Hepatocyte (in vitro differentiated cells): Measurements from ENCODE around the gene PLEKHA4. TPM values are rescaled to one million over a fixed set of nuclear protein-coding genes. Genes with fewer than 3 reads are reported as not detected.
A peak's percentile ranks its signal among the peaks of the same experiment; 100 is the strongest.
"Not testable (repeated sequence)": the region's sequence is repeated elsewhere in the genome, so short reads cannot be mapped to it uniquely, and the experiment has no call there.

ENCODE experiments used
- DNase-seq: peaks from one replicate; pipeline ENCODE4 v3.0.0-alpha.2; 2016; ENCODE audit warnings: low spot score
- H2AFZ ChIP-seq: fragments of 200-600 bp; sonication (generic); 2 replicates; pipeline ENCODE4 v1.6.0; 2016; ENCODE audit warnings: antibody characterized with exemption, mild to moderate bottlenecking
- H3K27ac ChIP-seq: fragments of 200-600 bp; sonication (generic); 2 replicates; pipeline ENCODE4 v1.5.1; 2016; ENCODE audit warnings: mild to moderate bottlenecking
- H3K27me3 ChIP-seq: fragments of 200-600 bp; sonication (generic); 2 replicates; pipeline ENCODE4 v1.6.1; 2016
- H3K36me3 ChIP-seq: fragments of 200-600 bp; sonication (generic); replicated peaks from 2 replicates; pipeline ENCODE4 v1.5.1; 2016; ENCODE audit warnings: low read depth; ENCODE audit not compliant: insufficient read depth
- H3K4me1 ChIP-seq: fragments of 200-600 bp; sonication (generic); 2 replicates; pipeline ENCODE4 v1.5.1; 2016; ENCODE audit warnings: mild to moderate bottlenecking, moderate library complexity; ENCODE audit not compliant: insufficient read depth
- H3K4me2 ChIP-seq: fragments of 200-600 bp; sonication (generic); 2 replicates; pipeline ENCODE4 v1.6.0; 2016
- H3K4me3 ChIP-seq: fragments of 200-600 bp; sonication (generic); 2 replicates; pipeline ENCODE4 v1.5.1; 2016; ENCODE audit warnings: mild to moderate bottlenecking
- H3K79me2 ChIP-seq: fragments of 200-600 bp; sonication (generic); 2 replicates; pipeline ENCODE4 v1.6.0; 2017; ENCODE audit warnings: mild to moderate bottlenecking
- H3K9me2 ChIP-seq: fragments of 200-600 bp; sonication (generic); replicated peaks from 2 replicates; pipeline ENCODE4 v1.6.0; 2017; ENCODE audit warnings: mild to moderate bottlenecking; ENCODE audit not compliant: insufficient read depth
- H3K9me3 ChIP-seq: fragments of 200-600 bp; sonication (generic); 2 replicates; pipeline ENCODE4 v1.5.1; 2016; ENCODE audit warnings: low read depth, mild to moderate bottlenecking
- H4K20me1 ChIP-seq: fragments of 200-600 bp; sonication (generic); 2 replicates; pipeline ENCODE4 v1.6.0; 2016; ENCODE audit warnings: mild to moderate bottlenecking; ENCODE audit not compliant: insufficient read depth, poor library complexity, severe bottlenecking
- EZH2 ChIP-seq: fragments of 200-600 bp; sonication (generic); IDR thresholded peaks from 2 replicates; pipeline ENCODE4 v1.6.1; 2016; ENCODE audit warnings: antibody characterized with exemption, mild to moderate bottlenecking, borderline replicate concordance
- EZH2phosphoT487 ChIP-seq: fragments of 200-600 bp; sonication (generic); IDR thresholded peaks from one replicate; pipeline ENCODE4 v1.6.1; 2018; ENCODE audit warnings: antibody characterized with exemption, mild to moderate bottlenecking, low read depth, moderate library complexity; ENCODE audit not compliant: unreplicated experiment, severe bottlenecking
- WGBS: methylation state at CpG from one replicate; pipeline ENCODE4 v1.1.6; 2016; ENCODE audit warnings: low lambda C conversion rate; ENCODE audit errors: missing lambda C conversion rate; 5-methylcytosine and 5-hydroxymethylcytosine counted together
- polyA plus RNA-seq: library from polyadenylated mRNA; unstranded; fragments of >200 nt; fragmentation: Nextera tagmentation; extraction: Ambion mirVana; gene quantifications from 2 replicates; pipeline ENCODE4 v1.2.1, GENCODE V29; 2016
- total RNA-seq: library from RNA; depleted of rRNA; stranded (reverse); fragments of >200 nt; gene quantifications from 2 replicates; pipeline ENCODE4 v1.2.3, GENCODE V29; 2014
- TF ChIP-seq, protein P1 (sequence below): fragments of 200-600 bp; sonication (generic); IDR thresholded peaks from 2 replicates; pipeline ENCODE4 v1.5.1; 2016; ENCODE audit warnings: antibody characterized with exemption, mild to moderate bottlenecking; ENCODE audit not compliant: poor library complexity

The PLEKHA4 gene
- total and polyA plus RNA-seq, 2 experiments from 2014 or later, result 7.3 to 15.1 TPM

GRCh38 chr19:48900477-48901406, 32.3 kb upstream of the PLEKHA4 start:
- no peak for DNase-seq
- H3K9me3 ChIP-seq, result no peaks in the 10 kb centered on the region
- 33% methylated on average over 21 of the region's 24 CpGs for WGBS
- H3K36me3 ChIP-seq, result no peaks in the 10 kb centered on the region
- H3K9me2 ChIP-seq, result no peaks in the 10 kb centered on the region
- peak overlapping the region; percentile 13 for H2AFZ ChIP-seq
- no peaks in the 10 kb centered on the region for H4K20me1 ChIP-seq
- peak overlapping the region; percentile 94 for H3K4me2 ChIP-seq
- H3K4me3 ChIP-seq, result peak overlapping the region; percentile 54
- peak overlapping the region; percentile 66 for H3K27ac ChIP-seq
- H3K27me3 ChIP-seq, result no peaks in the 10 kb centered on the region
- TF ChIP-seq, protein P1, sequence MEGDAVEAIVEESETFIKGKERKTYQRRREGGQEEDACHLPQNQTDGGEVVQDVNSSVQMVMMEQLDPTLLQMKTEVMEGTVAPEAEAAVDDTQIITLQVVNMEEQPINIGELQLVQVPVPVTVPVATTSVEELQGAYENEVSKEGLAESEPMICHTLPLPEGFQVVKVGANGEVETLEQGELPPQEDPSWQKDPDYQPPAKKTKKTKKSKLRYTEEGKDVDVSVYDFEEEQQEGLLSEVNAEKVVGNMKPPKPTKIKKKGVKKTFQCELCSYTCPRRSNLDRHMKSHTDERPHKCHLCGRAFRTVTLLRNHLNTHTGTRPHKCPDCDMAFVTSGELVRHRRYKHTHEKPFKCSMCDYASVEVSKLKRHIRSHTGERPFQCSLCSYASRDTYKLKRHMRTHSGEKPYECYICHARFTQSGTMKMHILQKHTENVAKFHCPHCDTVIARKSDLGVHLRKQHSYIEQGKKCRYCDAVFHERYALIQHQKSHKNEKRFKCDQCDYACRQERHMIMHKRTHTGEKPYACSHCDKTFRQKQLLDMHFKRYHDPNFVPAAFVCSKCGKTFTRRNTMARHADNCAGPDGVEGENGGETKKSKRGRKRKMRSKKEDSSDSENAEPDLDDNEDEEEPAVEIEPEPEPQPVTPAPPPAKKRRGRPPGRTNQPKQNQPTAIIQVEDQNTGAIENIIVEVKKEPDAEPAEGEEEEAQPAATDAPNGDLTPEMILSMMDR, result no peak
- no peak for TF ChIP-seq EZH2phosphoT487
- peaks cover 29% of the 10 kb centered on the region for H3K79me2 ChIP-seq
- peaks cover 13% of the 10 kb centered on the region for H3K4me1 ChIP-seq

- DNase-seq, result peak; percentile 99
- TF ChIP-seq EZH2, result no peak
- TF ChIP-seq, protein P1, result peak; percentile 19
- TF ChIP-seq EZH2phosphoT487, result no peak
- Histone ChIP-seq H3K36me3 (no peaks in the 10 kb centered on the region), H2AFZ (peak within 1 kb of the TSS; percentile 65), H3K79me2 (peaks cover 29% of the 10 kb centered on the region), H4K20me1 (no peaks in the 10 kb centered on the region), H3K4me2 (peak within 1 kb of the TSS; percentile 94), H3K27me3 (no peaks in the 10 kb centered on the region), H3K9me2 (no peaks in the 10 kb centered on the region), H3K9me3 (no peaks in the 10 kb centered on the region), H3K4me3 (peak within 1 kb of the TSS; percentile 54), H3K27ac (peak within 1 kb of the TSS; percentile 66), H3K4me1 (peaks cover 13% of the 10 kb centered on the region)
- WGBS, result 7% methylated on average over 34 of the region's 34 CpGs
Observed at GRCh38 chr19:48899781-48900476, 31.5 kb upstream of the PLEKHA4 start, which contains the start of gene NUCB1. Gene NUCB1 (plus strand): TSS chr19:48900312. CDS start chr19:48900797, 485 bp downstream.

DNA sequence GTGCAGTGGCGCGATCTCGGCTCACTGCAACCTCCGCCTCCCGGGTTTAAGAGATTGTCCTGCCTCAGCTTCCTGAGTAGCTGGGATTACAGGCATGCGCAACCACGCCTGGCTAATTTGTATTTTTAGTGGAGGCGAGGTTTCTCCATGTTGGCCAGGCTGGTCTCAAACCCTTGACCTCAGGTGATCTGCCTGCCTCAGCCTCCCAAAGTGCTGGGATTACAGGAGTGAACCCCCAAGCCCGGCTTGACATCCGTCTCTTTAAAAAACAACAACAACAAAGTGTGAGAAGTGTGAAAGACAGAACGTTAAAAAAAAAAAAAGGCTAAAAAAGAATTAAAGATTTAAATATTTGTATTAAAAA, 31.0 kb upstream of the PLEKHA4 start:
- H3K9me3 ChIP-seq, H3K9me2 ChIP-seq, H4K20me1 ChIP-seq, H3K27me3 ChIP-seq, H3K36me3 ChIP-seq, H3K4me3 ChIP-seq, DNase-seq: not testable (repeated sequence)
- H2AFZ ChIP-seq, result peak overlapping the region; percentile 65
- H3K4me1 ChIP-seq, result peaks cover 13% of the 10 kb centered on the region
- peaks cover 29% of the 10 kb centered on the region for H3K79me2 ChIP-seq
- H3K4me2 ChIP-seq, result peak overlapping the region; percentile 76
- WGBS, result 78% methylated on average over 11 of the region's 11 CpGs
- peak overlapping the region; percentile 62 for H3K27ac ChIP-seq

- no peak for TF ChIP-seq EZH2phosphoT487
- no peak for TF ChIP-seq EZH2
- TF ChIP-seq, protein P1, result no peak
- no peaks in the 10 kb centered on the region for H4K20me1 ChIP-seq
- H2AFZ ChIP-seq, result no peak overlapping the region
- no peak overlapping the region for H3K4me2 ChIP-seq
- H3K4me1 ChIP-seq, result peaks cover 13% of the 10 kb centered on the region
- no peaks in the 10 kb centered on the region for H3K36me3 ChIP-seq
- WGBS, result 87% methylated on average over 5 of the region's 5 CpGs
- no peak overlapping the region for H3K4me3 ChIP-seq
- H3K27me3 ChIP-seq, result no peaks in the 10 kb centered on the region
- H3K9me3 ChIP-seq, result no peaks in the 10 kb centered on the region
- H3K9me2 ChIP-seq, result no peaks in the 10 kb centered on the region
- DNase-seq, result no peak
- H3K79me2 ChIP-seq, result peaks cover 19% of the 10 kb centered on the region
- no peak overlapping the region for H3K27ac ChIP-seq
Observed at GRCh38 chr19:48897181-48897580, 28.8 kb upstream of the PLEKHA4 start.
